ENCODE measurements around the gene RXFP2. TPM values are rescaled to one million over a fixed set of nuclear protein-coding genes. Genes with fewer than 3 reads are reported as not detected.

RXFP2 gene
- total RNA-seq, 1 experiment from 2014 or later = not detected

- H3K9me3 Mint-ChIP-seq (ENCODE audit: unreplicated experiment) = no peaks in the 10 kb centered on the region
- CTCF ChIA-PET = no interaction called here
Observed at GRCh38 chr13:31798189-31798588, 58.9 kb downstream of the RXFP2 start.

GRCh38 chr13:31801088-31801487, 61.8 kb downstream of the RXFP2 start:
- BruUV-seq (replicated peaks) = no TSS peak

More at GRCh38 chr13:31798189-31798588, 58.9 kb downstream of the RXFP2 start:
- no peak for DNase-seq
- Histone ChIP-seq H3K9me3 (no peaks in the 10 kb centered on the region), H3K36me3 (ENCODE audit: control insufficient read depth, insufficient read depth, low read length) (no peaks in the 10 kb centered on the region), H3K4me3 (ENCODE audit: low read depth, low read length) (no peak overlapping the region), H3K4me1 (0 out of 2 replicates have a peak, but pooled peaks cover 6% of the 10 kb centered on the region), H3K27me3 (replicated peaks; ENCODE audit: control insufficient read depth, insufficient read depth, low read length) (no peaks in the 10 kb centered on the region)
- no peak for TF ChIP-seq CTCF (IDR thresholded peaks at IDR 0.05; ENCODE audit: insufficient read depth in 1 of 2, low read depth in 1 of 2, low read length in 1 of 2, severe bottlenecking in 1 of 2, unreplicated experiment in 1 of 2)
- intact Hi-C loops (cut with micrococcal nuclease; ENCODE audit: unreplicated experiment) = no loop called here
- no peak overlapping the region for H3K27ac Mint-ChIP-seq (ENCODE audit: unreplicated experiment)
- POLR2A ChIA-PET = no interaction called here
- no peak overlapping the region for H3K4me3 Mint-ChIP-seq (ENCODE audit: unreplicated experiment)
- no TSS peak for BruUV-seq (replicated peaks)
- H3K36me3 Mint-ChIP-seq (ENCODE audit: insufficient read depth, unreplicated experiment) = no peaks in the 10 kb centered on the region
- H3K4me1 Mint-ChIP-seq (ENCODE audit: low read depth, unreplicated experiment) = peaks cover 7% of the 10 kb centered on the region
- peaks cover 3% of the 10 kb centered on the region for H3K27me3 Mint-ChIP-seq (ENCODE audit: insufficient read depth, unreplicated experiment)

GRCh38 chr13:31803311-31803710, 64.0 kb downstream of the RXFP2 start:
- H3K27me3 Mint-ChIP-seq (ENCODE audit: insufficient read depth, unreplicated experiment) = peaks cover 16% of the 10 kb centered on the region
- ChIA-PET POLR2A (no interaction called here), CTCF (no interaction called here)
- Histone ChIP-seq H3K4me3 (ENCODE audit: low read depth, low read length) (no peak overlapping the region), H3K4me1 (no peaks in the 10 kb centered on the region), H3K27me3 (replicated peaks; ENCODE audit: control insufficient read depth, insufficient read depth, low read length) (no peaks in the 10 kb centered on the region; the same call in 1 of the 2 replicates), H3K9me3 (no peaks in the 10 kb centered on the region), H3K36me3 (ENCODE audit: control insufficient read depth, insufficient read depth, low read length) (no peaks in the 10 kb centered on the region)
- no peak for TF ChIP-seq CTCF (IDR thresholded peaks at IDR 0.05; ENCODE audit: insufficient read depth in 1 of 2, low read depth in 1 of 2, low read length in 1 of 2, severe bottlenecking in 1 of 2, unreplicated experiment in 1 of 2)
- DNase-seq = no peak
- H3K9me3 Mint-ChIP-seq (ENCODE audit: unreplicated experiment) = no peaks in the 10 kb centered on the region
- intact Hi-C loops (cut with micrococcal nuclease; ENCODE audit: unreplicated experiment) = no loop called here
- BruUV-seq (replicated peaks) = no TSS peak
- H3K36me3 Mint-ChIP-seq (ENCODE audit: insufficient read depth, unreplicated experiment) = no peaks in the 10 kb centered on the region
- H3K4me1 Mint-ChIP-seq (ENCODE audit: low read depth, unreplicated experiment) = no peaks in the 10 kb centered on the region
- no peak overlapping the region for H3K4me3 Mint-ChIP-seq (ENCODE audit: unreplicated experiment)
- H3K27ac Mint-ChIP-seq (ENCODE audit: unreplicated experiment) = no peak overlapping the region

More at GRCh38 chr13:31801088-31801487, 61.8 kb downstream of the RXFP2 start:
- CTCF ChIA-PET = no interaction called here
- no peaks in the 10 kb centered on the region for H3K4me1 Mint-ChIP-seq (ENCODE audit: low read depth, unreplicated experiment)
- H3K27me3 ChIP-seq (replicated peaks; ENCODE audit: control insufficient read depth, insufficient read depth, low read length) = no peaks in the 10 kb centered on the region
- no peak for DNase-seq
- no peak for TF ChIP-seq CTCF (IDR thresholded peaks at IDR 0.05; ENCODE audit: insufficient read depth in 1 of 2, low read depth in 1 of 2, low read length in 1 of 2, severe bottlenecking in 1 of 2, unreplicated experiment in 1 of 2)
- no peak overlapping the region for H3K4me3 Mint-ChIP-seq (ENCODE audit: unreplicated experiment)
- POLR2A ChIA-PET = no interaction called here
- H3K36me3 Mint-ChIP-seq (ENCODE audit: insufficient read depth, unreplicated experiment) = no peaks in the 10 kb centered on the region
- no peaks in the 10 kb centered on the region for H3K36me3 ChIP-seq (ENCODE audit: control insufficient read depth, insufficient read depth, low read length)
- H3K27me3 Mint-ChIP-seq (ENCODE audit: insufficient read depth, unreplicated experiment) = peaks cover 3% of the 10 kb centered on the region
- H3K4me3 ChIP-seq (ENCODE audit: low read depth, low read length) = no peak overlapping the region
- intact Hi-C loops (cut with micrococcal nuclease; ENCODE audit: unreplicated experiment) = no loop called here
- no peaks in the 10 kb centered on the region for H3K9me3 ChIP-seq
- H3K9me3 Mint-ChIP-seq (ENCODE audit: unreplicated experiment) = no peaks in the 10 kb centered on the region
- no peak overlapping the region for H3K27ac Mint-ChIP-seq (ENCODE audit: unreplicated experiment)
- H3K4me1 ChIP-seq = no peaks in the 10 kb centered on the region

Measured in Caco-2 (cell line).